ENCODE results near the gene PRKAG3. TPM values are rescaled to one million over a fixed set of nuclear protein-coding genes. Genes with fewer than 3 reads are reported as not detected.

The PRKAG3 gene
- polyA plus RNA-seq, 1 experiment: not detected

GRCh38 chr2:218827701-218828476 is 3.7 kb downstream of the PRKAG3 start:
- ChIA-PET CTCF (interaction anchor here (1.2 to 1.4 kb wide), 2 partner anchors 20 to 24 kb away, joined by 3 to 5 read pairs; no protein-coding TSS in a partner anchor), POLR2A (no interaction called here)
- Histone ChIP-seq H3K27me3 (ENCODE audit: control insufficient read depth, insufficient read depth, low read length) (no peaks in the 10 kb centered on the region), H3K4me3 (ENCODE audit: low read depth, low read length) (no peak overlapping the region), H3K36me3 (ENCODE audit: control insufficient read depth, insufficient read depth, low read length) (no peaks in the 10 kb centered on the region)
- DNase-seq (ENCODE audit: low read depth): no peak
- TF ChIP-seq CTCF (IDR thresholded peaks at IDR 0.05; ENCODE audit: insufficient read depth, low read depth, low read length): no peak

GRCh38 chr2:218826791-218827190 is 4.8 kb downstream of the PRKAG3 start:
- POLR2A ChIA-PET: no interaction called here
- no peaks in the 10 kb centered on the region for H3K27me3 ChIP-seq (ENCODE audit: control insufficient read depth, insufficient read depth, low read length)
- H3K36me3 ChIP-seq (ENCODE audit: control insufficient read depth, insufficient read depth, low read length): no peaks in the 10 kb centered on the region
- no peak for DNase-seq (ENCODE audit: low read depth)
- no peak for TF ChIP-seq CTCF (IDR thresholded peaks at IDR 0.05; ENCODE audit: insufficient read depth, low read depth, low read length)
- CTCF ChIA-PET: interaction anchor here (1.4 kb wide), 1 partner anchor 21 kb away, joined by 3 read pairs; no protein-coding TSS in a partner anchor
- no peak overlapping the region for H3K4me3 ChIP-seq (ENCODE audit: low read depth, low read length)

GRCh38 chr2:218824004-218824403 is 7.6 kb downstream of the PRKAG3 start:
- no peaks in the 10 kb centered on the region for H3K27me3 ChIP-seq (ENCODE audit: control insufficient read depth, insufficient read depth, low read length)
- TF ChIP-seq CTCF (IDR thresholded peaks at IDR 0.05; ENCODE audit: insufficient read depth, low read depth, low read length): no peak
- POLR2A ChIA-PET: no interaction called here
- no peaks in the 10 kb centered on the region for H3K36me3 ChIP-seq (ENCODE audit: control insufficient read depth, insufficient read depth, low read length)
- no peak overlapping the region for H3K4me3 ChIP-seq (ENCODE audit: low read depth, low read length)
- CTCF ChIA-PET: no interaction called here
- DNase-seq (ENCODE audit: low read depth): no peak

GRCh38 chr2:218823196-218823855 is 8.3 kb downstream of the PRKAG3 start:
- ChIA-PET CTCF (no interaction called here), POLR2A (no interaction called here)

More at GRCh38 chr2:218823196-218823855, 8.3 kb downstream of the PRKAG3 start:
- H3K27me3 ChIP-seq (ENCODE audit: control insufficient read depth, insufficient read depth, low read length): no peaks in the 10 kb centered on the region
- no peak overlapping the region for H3K4me3 ChIP-seq (ENCODE audit: low read depth, low read length)
- H3K36me3 ChIP-seq (ENCODE audit: control insufficient read depth, insufficient read depth, low read length): no peaks in the 10 kb centered on the region
- DNase-seq (ENCODE audit: low read depth): no peak
- TF ChIP-seq CTCF (IDR thresholded peaks at IDR 0.05; ENCODE audit: insufficient read depth, low read depth, low read length): no peak

All from BJ (cell line).